Mesendoderm (in vitro differentiated cells): ENCODE results near the gene CAMK1G.

Source experiments
- DNase-seq: peaks from one replicate; pipeline ENCODE4 v3.0.0; 2013
- H2AK5ac ChIP-seq: 2 replicates; pipeline ENCODE4 v1.6.1; 2013; ENCODE audit warnings: low read length, inconsistent platforms
- H2BK120ac ChIP-seq: 2 replicates; pipeline ENCODE4 v1.6.1; 2013; ENCODE audit warnings: low read depth, mild to moderate bottlenecking, low read length, moderate library complexity, mixed read lengths
- H2BK15ac ChIP-seq: replicated peaks from 2 replicates; pipeline ENCODE4 v1.6.1; 2013; ENCODE audit warnings: low read depth, mild to moderate bottlenecking, moderate library complexity
- H2BK5ac ChIP-seq: 2 replicates; pipeline ENCODE4 v1.6.1; 2013; ENCODE audit warnings: low read length, inconsistent platforms
- H3K18ac ChIP-seq: 2 replicates; pipeline ENCODE4 v1.6.1; 2013; ENCODE audit warnings: mild to moderate bottlenecking, low read length, mixed read lengths
- H3K23ac ChIP-seq: one replicate; pipeline ENCODE4 v1.6.1; 2013; ENCODE audit warnings: low read length
- H3K27ac ChIP-seq: 2 replicates; pipeline ENCODE4 v1.5.1; 2013; ENCODE audit warnings: low read depth, mild to moderate bottlenecking, inconsistent platforms, low read length, moderate library complexity
- H3K27me3 ChIP-seq: 2 replicates; pipeline ENCODE4 v1.6.1; 2013; ENCODE audit warnings: low read length, control low read depth, mild to moderate bottlenecking, inconsistent platforms; ENCODE audit not compliant: insufficient read depth, poor library complexity
- H3K36me3 ChIP-seq: 2 replicates; pipeline ENCODE4 v1.6.1; 2013; ENCODE audit warnings: low read length, inconsistent platforms; ENCODE audit not compliant: control insufficient read depth, insufficient read depth
- H3K4ac ChIP-seq: one replicate; pipeline ENCODE4 v1.6.1; 2013; ENCODE audit warnings: low read depth, mild to moderate bottlenecking, low read length, moderate library complexity
- H3K4me1 ChIP-seq: 2 replicates; pipeline ENCODE4 v1.6.1; 2013; ENCODE audit warnings: low read depth, low read length, inconsistent platforms; ENCODE audit not compliant: control insufficient read depth
- H3K4me2 ChIP-seq: 2 replicates; pipeline ENCODE4 v1.6.1; 2013; ENCODE audit warnings: low read length
- H3K4me3 ChIP-seq: 2 replicates; pipeline ENCODE4 v1.5.1; 2013; ENCODE audit warnings: mild to moderate bottlenecking, low read length
- H3K56ac ChIP-seq: one replicate; pipeline ENCODE4 v1.6.1; 2013; ENCODE audit warnings: low read length
- H3K79me1 ChIP-seq: 2 replicates; pipeline ENCODE4 v1.6.1; 2013; ENCODE audit warnings: low read length, inconsistent platforms
- H3K79me2 ChIP-seq: 2 replicates; pipeline ENCODE4 v1.6.1; 2013; ENCODE audit warnings: mild to moderate bottlenecking, low read length; ENCODE audit not compliant: control insufficient read depth, insufficient read depth
- H3K9ac ChIP-seq: 2 replicates; pipeline ENCODE4 v1.6.1; 2013; ENCODE audit warnings: low read length, inconsistent platforms
- H4K5ac ChIP-seq: one replicate; pipeline ENCODE4 v1.6.1; 2013; ENCODE audit warnings: low read length
- H4K8ac ChIP-seq: one replicate; pipeline ENCODE4 v1.6.1; 2013; ENCODE audit warnings: low read depth, mild to moderate bottlenecking, control low read depth, low read length, moderate library complexity
- WGBS: extraction: QIAGEN DNeasy Blood & Tissue Kit; methylation state at CpG from one replicate; pipeline ENCODE4 v1.1.7; 2013; ENCODE audit warnings: low lambda C conversion rate, missing lambda C conversion rate; ENCODE audit not compliant: insufficient coverage; ENCODE audit errors: extremely low coverage; 5-methylcytosine and 5-hydroxymethylcytosine counted together

Gene CAMK1G

GRCh38 chr1:209655411-209656231, 72.1 kb downstream of the CAMK1G start:
- Histone ChIP-seq H4K8ac (no peak overlapping the region), H3K36me3 (no peaks in the 10 kb centered on the region), H3K4ac (no peak overlapping the region), H3K23ac (no peak overlapping the region), H3K9ac (no peak overlapping the region), H4K5ac (no peak overlapping the region), H3K4me3 (no peak overlapping the region), H2AK5ac (no peak overlapping the region), H3K79me2 (no peaks in the 10 kb centered on the region), H3K18ac (no peak overlapping the region), H3K56ac (no peak overlapping the region), H3K4me1 (no peaks in the 10 kb centered on the region), H2BK15ac (no peak overlapping the region), H3K27me3 (no peaks in the 10 kb centered on the region), H3K79me1 (no peaks in the 10 kb centered on the region), H2BK120ac (no peak overlapping the region), H3K27ac (no peak overlapping the region), H3K4me2 (no peak overlapping the region), H2BK5ac (no peak overlapping the region)
- WGBS, result no CpG with 5 or more reads among the region's 9 CpGs
- DNase-seq, result no peak

DNA sequence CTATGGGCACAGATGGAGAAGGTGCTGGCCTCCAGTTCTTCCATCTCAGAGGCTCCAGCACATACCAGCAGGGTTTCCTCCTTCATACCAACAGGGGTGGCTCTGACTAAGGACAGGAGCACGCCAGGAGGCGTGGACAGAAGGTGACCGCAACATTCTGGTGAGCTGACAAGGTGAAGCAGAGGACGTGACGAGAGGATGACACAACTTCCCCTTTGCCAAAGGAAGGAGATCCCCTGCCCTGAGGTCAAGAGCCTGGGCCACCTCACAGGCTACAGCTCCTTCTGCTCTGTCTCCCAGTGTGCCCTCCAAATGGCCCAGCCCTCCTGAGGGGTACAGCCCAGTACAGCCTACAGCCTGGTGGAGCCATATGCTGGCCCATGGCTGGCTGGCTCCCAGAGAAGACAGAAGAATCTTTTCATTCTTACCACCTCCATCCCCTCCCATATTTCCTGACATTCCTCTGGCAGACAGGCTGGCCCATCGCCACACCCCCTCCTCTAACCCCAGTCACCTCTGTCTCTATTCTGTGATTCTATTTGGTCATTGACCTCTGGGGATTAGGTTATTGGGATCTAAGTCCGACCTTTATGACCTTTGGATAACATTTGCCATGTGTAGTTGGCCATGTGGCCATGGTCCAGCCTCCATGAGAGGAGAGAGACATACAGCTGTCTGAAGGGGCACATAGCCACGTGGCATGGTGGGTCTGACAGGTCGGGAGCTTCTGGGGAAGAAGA, 73.8 kb downstream of the CAMK1G start:
- Histone ChIP-seq H3K4me3 (no peak overlapping the region), H3K56ac (no peak overlapping the region), H3K27me3 (no peaks in the 10 kb centered on the region), H3K4me1 (no peaks in the 10 kb centered on the region), H2BK5ac (no peak overlapping the region), H3K27ac (no peak overlapping the region), H4K8ac (no peak overlapping the region), H3K4me2 (no peak overlapping the region), H2BK15ac (no peak overlapping the region), H2BK120ac (no peak overlapping the region), H4K5ac (no peak overlapping the region), H3K36me3 (no peaks in the 10 kb centered on the region), H3K23ac (no peak overlapping the region), H3K4ac (no peak overlapping the region), H2AK5ac (no peak overlapping the region), H3K79me2 (no peaks in the 10 kb centered on the region), H3K18ac (no peak overlapping the region), H3K9ac (no peak overlapping the region), H3K79me1 (no peaks in the 10 kb centered on the region)
- DNase-seq, result no peak
- no CpG with 5 or more reads among the region's 9 CpGs for WGBS

DNA sequence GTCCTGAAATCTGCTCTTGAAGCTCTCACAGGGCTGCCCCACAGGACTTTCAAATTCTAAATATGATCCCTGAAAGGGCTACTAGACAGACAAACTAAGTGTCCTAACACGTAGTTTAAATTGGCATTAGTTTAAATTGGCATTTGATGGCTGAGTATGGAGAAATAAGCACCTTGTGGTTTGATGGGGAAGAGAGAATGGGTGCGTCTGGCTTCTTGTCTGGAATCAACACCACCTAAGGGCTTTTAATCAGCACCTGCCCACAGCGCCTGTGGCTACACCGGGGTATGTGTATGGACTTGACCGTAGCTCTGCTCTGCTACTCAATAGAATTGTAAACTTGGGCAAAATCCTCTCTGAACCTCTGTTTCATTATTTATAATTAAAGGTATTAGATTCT, 74.4 kb downstream of the CAMK1G start:
- no peaks in the 10 kb centered on the region for H3K27me3 ChIP-seq
- H3K4ac ChIP-seq, result no peak overlapping the region
- no CpG with 5 or more reads among the region's 5 CpGs for WGBS
- no peak overlapping the region for H3K9ac ChIP-seq
- H3K23ac ChIP-seq, result no peak overlapping the region
- H2BK120ac ChIP-seq, result no peak overlapping the region
- H3K4me3 ChIP-seq, result no peak overlapping the region
- H3K4me2 ChIP-seq, result no peak overlapping the region
- H3K36me3 ChIP-seq, result no peaks in the 10 kb centered on the region
- no peak overlapping the region for H2AK5ac ChIP-seq
- H3K79me1 ChIP-seq, result no peaks in the 10 kb centered on the region
- H3K27ac ChIP-seq, result no peak overlapping the region
- no peak overlapping the region for H4K8ac ChIP-seq
- no peaks in the 10 kb centered on the region for H3K79me2 ChIP-seq
- H2BK15ac ChIP-seq, result no peak overlapping the region
- no peak for DNase-seq
- no peak overlapping the region for H2BK5ac ChIP-seq
- no peak overlapping the region for H3K56ac ChIP-seq
- no peaks in the 10 kb centered on the region for H3K4me1 ChIP-seq
- no peak overlapping the region for H3K18ac ChIP-seq
- no peak overlapping the region for H4K5ac ChIP-seq

DNA sequence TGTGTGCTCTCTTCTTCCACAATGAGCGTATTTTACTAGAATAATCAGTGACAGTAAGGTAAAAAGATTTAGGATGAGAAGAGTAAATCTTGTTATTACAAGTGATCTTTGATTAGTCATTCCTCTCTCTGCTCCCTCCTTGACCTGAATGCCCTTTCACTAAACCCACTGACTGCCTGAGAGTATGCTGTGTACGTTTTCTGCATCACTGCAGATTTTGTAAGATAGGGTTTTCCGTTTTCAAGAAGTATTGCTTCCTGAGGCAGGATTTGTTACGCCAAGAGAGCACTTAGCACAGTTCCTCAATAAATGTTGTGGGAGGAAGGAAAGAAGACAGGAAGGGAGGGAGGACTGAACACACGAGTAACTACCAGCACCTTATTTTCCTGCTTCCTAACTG, 76.4 kb downstream of the CAMK1G start:
- Histone ChIP-seq H3K4me1 (no peaks in the 10 kb centered on the region), H2BK5ac (no peak overlapping the region), H3K56ac (no peak overlapping the region), H2BK15ac (no peak overlapping the region), H2AK5ac (no peak overlapping the region), H3K18ac (no peak overlapping the region), H2BK120ac (no peak overlapping the region), H3K4me2 (no peak overlapping the region), H3K27ac (no peak overlapping the region), H3K79me2 (no peaks in the 10 kb centered on the region), H4K5ac (no peak overlapping the region), H3K27me3 (no peaks in the 10 kb centered on the region), H3K23ac (no peak overlapping the region), H3K36me3 (no peaks in the 10 kb centered on the region), H4K8ac (no peak overlapping the region), H3K9ac (no peak overlapping the region), H3K4ac (no peak overlapping the region), H3K4me3 (no peak overlapping the region), H3K79me1 (no peaks in the 10 kb centered on the region)
- no peak for DNase-seq
- WGBS, result no CpG with 5 or more reads among the region's 5 CpGs

- H3K18ac ChIP-seq, result no peak overlapping the region
- H3K27ac ChIP-seq, result no peak overlapping the region
- H3K4me3 ChIP-seq, result no peak overlapping the region
- no peak overlapping the region for H3K4ac ChIP-seq
- no peaks in the 10 kb centered on the region for H3K4me1 ChIP-seq
- H2BK15ac ChIP-seq, result no peak overlapping the region
- no CpG with 5 or more reads among the region's 1 CpG for WGBS
- no peak overlapping the region for H2BK120ac ChIP-seq
- no peaks in the 10 kb centered on the region for H3K79me2 ChIP-seq
- no peaks in the 10 kb centered on the region for H3K36me3 ChIP-seq
- H3K23ac ChIP-seq, result no peak overlapping the region
- H3K9ac ChIP-seq, result no peak overlapping the region
- H3K27me3 ChIP-seq, result no peaks in the 10 kb centered on the region
- no peak overlapping the region for H2AK5ac ChIP-seq
- H2BK5ac ChIP-seq, result no peak overlapping the region
- no peak overlapping the region for H3K4me2 ChIP-seq
- DNase-seq, result no peak
- H4K8ac ChIP-seq, result no peak overlapping the region
- no peak overlapping the region for H4K5ac ChIP-seq
- H3K56ac ChIP-seq, result no peak overlapping the region
- H3K79me1 ChIP-seq, result no peaks in the 10 kb centered on the region
Observed at GRCh38 chr1:209661071-209661470, 77.6 kb downstream of the CAMK1G start.
